H9 (cell line): ENCODE results near the gene IDI2. TPM values are rescaled to one million over a fixed set of nuclear protein-coding genes. Genes with fewer than 3 reads are reported as not detected.

Source experiments
- DNase-seq: peaks from one replicate; pipeline ENCODE4 v3.0.0-alpha.2; 2017
- H2AFZ ChIP-seq: one replicate; pipeline ENCODE4 v1.6.1; 2013; ENCODE audit warnings: mild to moderate bottlenecking, low read length, control low read depth, moderate library complexity
- H2AK5ac ChIP-seq: 2 replicates; pipeline ENCODE4 v1.6.1; 2013; ENCODE audit warnings: low read length, control low read depth, mixed read lengths; ENCODE audit not compliant: insufficient read length
- H2BK120ac ChIP-seq: one replicate; pipeline ENCODE4 v1.6.1; 2013; ENCODE audit warnings: low read depth, mild to moderate bottlenecking, low read length, control low read depth, inconsistent platforms; ENCODE audit not compliant: poor library complexity, severe bottlenecking
- H2BK12ac ChIP-seq: 2 replicates; pipeline ENCODE4 v1.6.1; 2013; ENCODE audit warnings: low read length, control low read depth, mixed read lengths, low read depth; ENCODE audit not compliant: insufficient read length
- H2BK15ac ChIP-seq: 2 replicates; pipeline ENCODE4 v1.6.1; 2013; ENCODE audit warnings: low read depth, low read length, control low read depth
- H2BK20ac ChIP-seq: one replicate; pipeline ENCODE4 v1.6.1; 2013; ENCODE audit warnings: low read depth, mild to moderate bottlenecking, low read length, control low read depth, inconsistent platforms; ENCODE audit not compliant: poor library complexity, severe bottlenecking
- H2BK5ac ChIP-seq: 2 replicates; pipeline ENCODE4 v1.6.1; 2013; ENCODE audit warnings: low read length, control low read depth, mixed read lengths; ENCODE audit not compliant: insufficient read length
- H3K14ac ChIP-seq: 2 replicates; pipeline ENCODE4 v1.6.1; 2013; ENCODE audit warnings: low read length, control low read depth; ENCODE audit not compliant: insufficient read depth
- H3K18ac ChIP-seq: 2 replicates; pipeline ENCODE4 v1.6.1; 2013; ENCODE audit warnings: low read depth, mild to moderate bottlenecking, mixed read lengths, low read length, control low read depth; ENCODE audit not compliant: insufficient read length
- H3K23ac ChIP-seq: 2 replicates; pipeline ENCODE4 v1.6.1; 2013; ENCODE audit warnings: low read length, control low read depth, mixed read lengths, low read depth; ENCODE audit not compliant: insufficient read length
- H3K23me2 ChIP-seq: 2 replicates; pipeline ENCODE4 v1.6.1; 2013; ENCODE audit warnings: low read depth, mild to moderate bottlenecking, mixed read lengths, low read length, control low read depth; ENCODE audit not compliant: insufficient read length, poor library complexity, severe bottlenecking
- H3K27ac ChIP-seq: 2 replicates; pipeline ENCODE4 v1.5.1; 2013; ENCODE audit warnings: low read length, control low read depth, mixed read lengths, low read depth; ENCODE audit not compliant: insufficient read length
- H3K27me3 ChIP-seq: 2 replicates; pipeline ENCODE4 v1.6.1; 2013; ENCODE audit warnings: low read length, control low read depth, inconsistent platforms; ENCODE audit not compliant: insufficient read depth
- H3K4ac ChIP-seq: 2 replicates; pipeline ENCODE4 v1.6.1; 2013; ENCODE audit warnings: low read depth, mild to moderate bottlenecking, control low read depth, inconsistent platforms, low read length, moderate library complexity
- H3K4me1 ChIP-seq: 2 replicates; pipeline ENCODE4 v1.6.1; 2013; ENCODE audit warnings: low read length, control low read depth, inconsistent platforms; ENCODE audit not compliant: insufficient read depth
- H3K4me2 ChIP-seq: 2 replicates; pipeline ENCODE4 v1.6.1; 2013; ENCODE audit warnings: low read length, control low read depth, mixed read lengths; ENCODE audit not compliant: insufficient read length, insufficient read depth
- H3K56ac ChIP-seq: 2 replicates; pipeline ENCODE4 v1.6.1; 2013; ENCODE audit warnings: low read depth, mild to moderate bottlenecking, mixed read lengths, low read length, control low read depth; ENCODE audit not compliant: insufficient read length
- H3K79me1 ChIP-seq: 2 replicates; pipeline ENCODE4 v1.6.1; 2013; ENCODE audit warnings: low read depth, mild to moderate bottlenecking, moderate library complexity, low read length, control low read depth, inconsistent platforms; ENCODE audit not compliant: insufficient read depth, poor library complexity, severe bottlenecking
- H3K79me2 ChIP-seq: 2 replicates; pipeline ENCODE4 v1.6.1; 2013; ENCODE audit warnings: low read length, control low read depth, inconsistent platforms; ENCODE audit not compliant: insufficient read depth
- H3K9ac ChIP-seq: 2 replicates; pipeline ENCODE4 v1.6.1; 2013; ENCODE audit warnings: low read length, control low read depth, mixed read lengths; ENCODE audit not compliant: insufficient read length; ENCODE audit errors: extremely low read depth
- H3K9me3 ChIP-seq: one replicate; pipeline ENCODE4 v1.6.1; 2013; ENCODE audit warnings: low read depth, low read length, inconsistent platforms; ENCODE audit not compliant: control insufficient read depth
- H3T11ph ChIP-seq: one replicate; pipeline ENCODE4 v1.6.1; 2013; ENCODE audit warnings: mild to moderate bottlenecking, low read length, control low read depth, inconsistent platforms
- H4K20me1 ChIP-seq: one replicate; pipeline ENCODE4 v1.6.1; 2013; ENCODE audit not compliant: control insufficient read depth, insufficient read length, insufficient read depth
- H4K5ac ChIP-seq: 2 replicates; pipeline ENCODE4 v1.6.1; 2013; ENCODE audit warnings: low read depth, mild to moderate bottlenecking, mixed read lengths, low read length, control low read depth; ENCODE audit not compliant: insufficient read length
- H4K8ac ChIP-seq: replicated peaks from 2 replicates; pipeline ENCODE4 v1.6.1; 2013; ENCODE audit warnings: low read length, control low read depth, mixed read lengths, low read depth; ENCODE audit not compliant: insufficient read length
- H4K91ac ChIP-seq: 2 replicates; pipeline ENCODE4 v1.6.1; 2013; ENCODE audit warnings: low read depth, mild to moderate bottlenecking, moderate library complexity, mixed read lengths, low read length, control low read depth; ENCODE audit not compliant: insufficient read length
- H3K27ac Mint-ChIP-seq, 3 experiments: 2 replicates in 2 of 3; 3 replicates in 1 of 3; pipeline ENCODE4 v1.8.0; 2020 to 2021; ENCODE audit warnings: mixed read lengths in 3 of 3, mild to moderate bottlenecking in 1 of 3, moderate library complexity in 1 of 3
- H3K27me3 Mint-ChIP-seq: 2 replicates; pipeline ENCODE4 v1.8.0; 2021; ENCODE audit warnings: low read depth, mild to moderate bottlenecking, moderate library complexity, mixed read lengths
- H3K36me3 Mint-ChIP-seq, 3 experiments: 2 replicates in 2 of 3; 3 replicates in 1 of 3; pipeline ENCODE4 v1.8.0; 2020 to 2021; ENCODE audit warnings: low read depth in 3 of 3, mixed read lengths in 3 of 3; ENCODE audit not compliant: insufficient read depth in 1 of 3
- H3K4me1 Mint-ChIP-seq, 2 experiments: 2 replicates each; pipeline ENCODE4 v1.8.0; 2020; ENCODE audit warnings: mixed read lengths in 2 of 2
- H3K4me3 Mint-ChIP-seq, 2 experiments: 2 replicates in 1 of 2; 3 replicates in 1 of 2; pipeline ENCODE4 v1.8.0; 2020 to 2021; ENCODE audit warnings: mild to moderate bottlenecking in 2 of 2, mixed read lengths in 2 of 2, moderate library complexity in 1 of 2
- H3K9me3 Mint-ChIP-seq, 2 experiments: 2 replicates in 1 of 2; 3 replicates in 1 of 2; pipeline ENCODE4 v1.8.0; 2020; ENCODE audit warnings: mild to moderate bottlenecking in 2 of 2, mixed read lengths in 2 of 2, moderate library complexity in 1 of 2
- WGBS: extraction: QIAGEN DNeasy Blood & Tissue Kit; methylation state at CpG from one replicate; pipeline ENCODE4 v1.1.7; 2013; ENCODE audit warnings: missing lambda C conversion rate, low lambda C conversion rate, mixed read lengths; ENCODE audit not compliant: insufficient read length; ENCODE audit errors: extremely low coverage; 5-methylcytosine and 5-hydroxymethylcytosine counted together
- total RNA-seq: library from RNA; stranded (reverse); gene quantifications from 2 replicates; pipeline ENCODE4 v1.2.1, GENCODE V29; 2021
- TF ChIP-seq, protein P1 (sequence below): fragments of 200-600 bp; sonication (generic); conservative IDR thresholded peaks from 3 replicates; pipeline ENCODE4 v1.8.0; 2021; ENCODE audit warnings: antibody characterized with exemption, mild to moderate bottlenecking

The IDI2 gene
- total RNA-seq, 1 experiment from 2014 or later = not detected

- H2BK20ac ChIP-seq = no peak overlapping the region
- H3K79me2 ChIP-seq = peaks cover 2% of the 10 kb centered on the region; the same call in 1 of the 2 replicates
- Mint-ChIP-seq H3K4me3 (no peak overlapping the region), H3K27me3 (no peaks in the 10 kb centered on the region), H3K9me3 (no peaks in the 10 kb centered on the region; a peak in 1 of 5 replicates), H3K27ac (no peak overlapping the region; a peak in 1 of 7 replicates), H3K4me1 (no peaks in the 10 kb centered on the region), H3K36me3 (peaks cover 75 to 98% (median 94%) of the 10 kb centered on the region in 3 experiments)
- H3K23ac ChIP-seq = no peak overlapping the region
- H3T11ph ChIP-seq = no peak overlapping the region
- peaks cover 4% of the 10 kb centered on the region for H4K20me1 ChIP-seq
- no peak overlapping the region for H3K56ac ChIP-seq
- no peaks in the 10 kb centered on the region for H3K79me1 ChIP-seq
- H2BK5ac ChIP-seq = no peak overlapping the region
- TF ChIP-seq, protein P1, sequence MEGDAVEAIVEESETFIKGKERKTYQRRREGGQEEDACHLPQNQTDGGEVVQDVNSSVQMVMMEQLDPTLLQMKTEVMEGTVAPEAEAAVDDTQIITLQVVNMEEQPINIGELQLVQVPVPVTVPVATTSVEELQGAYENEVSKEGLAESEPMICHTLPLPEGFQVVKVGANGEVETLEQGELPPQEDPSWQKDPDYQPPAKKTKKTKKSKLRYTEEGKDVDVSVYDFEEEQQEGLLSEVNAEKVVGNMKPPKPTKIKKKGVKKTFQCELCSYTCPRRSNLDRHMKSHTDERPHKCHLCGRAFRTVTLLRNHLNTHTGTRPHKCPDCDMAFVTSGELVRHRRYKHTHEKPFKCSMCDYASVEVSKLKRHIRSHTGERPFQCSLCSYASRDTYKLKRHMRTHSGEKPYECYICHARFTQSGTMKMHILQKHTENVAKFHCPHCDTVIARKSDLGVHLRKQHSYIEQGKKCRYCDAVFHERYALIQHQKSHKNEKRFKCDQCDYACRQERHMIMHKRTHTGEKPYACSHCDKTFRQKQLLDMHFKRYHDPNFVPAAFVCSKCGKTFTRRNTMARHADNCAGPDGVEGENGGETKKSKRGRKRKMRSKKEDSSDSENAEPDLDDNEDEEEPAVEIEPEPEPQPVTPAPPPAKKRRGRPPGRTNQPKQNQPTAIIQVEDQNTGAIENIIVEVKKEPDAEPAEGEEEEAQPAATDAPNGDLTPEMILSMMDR = no peak
- no peak overlapping the region for H2BK12ac ChIP-seq
- no peak overlapping the region for H4K5ac ChIP-seq
- DNase-seq = no peak
- H3K18ac ChIP-seq = no peak overlapping the region
- H2BK15ac ChIP-seq = no peak overlapping the region
- H3K4ac ChIP-seq = no peak overlapping the region
- H3K14ac ChIP-seq = no peak overlapping the region
- no peak overlapping the region for H2AFZ ChIP-seq
- H3K9ac ChIP-seq = no peak overlapping the region
- H4K8ac ChIP-seq = no peak overlapping the region
- H3K23me2 ChIP-seq = no peaks in the 10 kb centered on the region
- no peak overlapping the region for H2AK5ac ChIP-seq
- WGBS = no CpG with 5 or more reads among the region's 9 CpGs
- no peaks in the 10 kb centered on the region for H3K27me3 ChIP-seq
- no peak overlapping the region for H3K27ac ChIP-seq
- no peak overlapping the region for H4K91ac ChIP-seq
- H3K4me1 ChIP-seq = no peaks in the 10 kb centered on the region
- no peak overlapping the region for H2BK120ac ChIP-seq
- no peak overlapping the region for H3K4me2 ChIP-seq
- H3K9me3 ChIP-seq = no peaks in the 10 kb centered on the region
These were observed 21.6 kb downstream of the IDI2 start for GRCh38 chr10:1003884-1004670.
